Activated T-cell treated with anti-CD3 and anti-CD28 coated beads, Interleukin-2, amount 50 U/mL, for 72 hours (primary cell): ENCODE results near the gene BABAM2. TPM values are rescaled to one million over a fixed set of nuclear protein-coding genes. Genes with fewer than 3 reads are reported as not detected.
"Not testable (repeated sequence)": the region's sequence is repeated elsewhere in the genome, so short reads cannot be mapped to it uniquely, and the experiment has no call there.

Source experiments
- ATAC-seq, 2 donors: fragments of 150-1000 bp; cut with Tn5 transposase; replicated peaks in 1 of 2; 2 replicates each; pipeline ENCODE4 v1.10.0; 2021; ENCODE audit warnings: moderate library complexity in 2 of 2, mild to moderate bottlenecking in 1 of 2
- DNase-seq, 2 donors: peaks; one replicate each; pipeline ENCODE4 v3.0.0; 2021 to 2022; ENCODE audit warnings: mixed read lengths in 1 of 2
- H3K27ac Mint-ChIP-seq: one replicate; pipeline ENCODE4 v1.8.0; 2022; ENCODE audit warnings: mild to moderate bottlenecking, moderate library complexity, mixed read lengths
- H3K27me3 Mint-ChIP-seq: one replicate; pipeline ENCODE4 v1.8.0; 2022; ENCODE audit warnings: low read depth, mixed read lengths
- H3K36me3 Mint-ChIP-seq, 2 donors: one replicate each; pipeline ENCODE4 v1.8.0; 2022; ENCODE audit warnings: mixed read lengths in 2 of 2, mild to moderate bottlenecking in 1 of 2; ENCODE audit not compliant: insufficient read depth in 2 of 2
- H3K4me1 Mint-ChIP-seq: one replicate; pipeline ENCODE4 v1.8.0; 2022; ENCODE audit warnings: low read depth, mixed read lengths
- H3K4me3 Mint-ChIP-seq, 2 donors: one replicate each; pipeline ENCODE4 v1.8.0; 2022; ENCODE audit warnings: mild to moderate bottlenecking in 2 of 2, mixed read lengths in 2 of 2, moderate library complexity in 2 of 2
- H3K9me3 Mint-ChIP-seq, 2 donors: one replicate each; pipeline ENCODE4 v1.8.0; 2022; ENCODE audit warnings: mixed read lengths in 2 of 2
- total RNA-seq, 2 donors: library from RNA; stranded (reverse); gene quantifications; one replicate each; pipeline ENCODE4 v1.2.3, GENCODE V29; 2022

Gene BABAM2
- total RNA-seq, 2 donors from 2014 or later = 96.6 to 97.2 TPM

DNA sequence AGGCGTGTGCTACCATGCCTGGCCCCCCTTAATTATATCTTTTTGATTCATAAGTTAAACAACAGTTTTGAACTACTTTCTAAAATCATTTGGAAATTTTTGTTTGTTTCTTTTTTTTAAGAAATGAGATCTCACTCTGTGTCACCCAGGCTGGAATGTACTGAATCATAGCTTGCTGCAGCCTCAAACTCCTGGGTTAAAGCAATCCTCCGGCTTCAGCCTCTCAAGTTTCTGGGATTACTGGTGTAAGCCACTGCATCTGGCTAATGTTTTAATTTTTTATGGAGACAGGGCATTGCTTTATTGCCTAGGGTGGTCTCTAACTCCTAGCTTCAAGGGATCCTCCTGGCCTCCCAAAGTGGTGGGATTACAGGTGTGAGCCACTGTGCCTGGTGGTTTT is 71.5 kb downstream of the BABAM2 start:
- Mint-ChIP-seq H3K4me1 (peaks cover 85% of the 10 kb centered on the region), H3K4me3 (peak overlapping the region in 1 of 2 donors; percentile 46), H3K36me3 (peaks cover 10 to 12% of the 10 kb centered on the region in 2 donors), H3K27me3 (no peaks in the 10 kb centered on the region), H3K9me3 (peaks cover 2 to 10% of the 10 kb centered on the region in 2 donors), H3K27ac (peak overlapping the region; percentile 61)
- ATAC-seq (no peak), DNase-seq (no peak)

DNA sequence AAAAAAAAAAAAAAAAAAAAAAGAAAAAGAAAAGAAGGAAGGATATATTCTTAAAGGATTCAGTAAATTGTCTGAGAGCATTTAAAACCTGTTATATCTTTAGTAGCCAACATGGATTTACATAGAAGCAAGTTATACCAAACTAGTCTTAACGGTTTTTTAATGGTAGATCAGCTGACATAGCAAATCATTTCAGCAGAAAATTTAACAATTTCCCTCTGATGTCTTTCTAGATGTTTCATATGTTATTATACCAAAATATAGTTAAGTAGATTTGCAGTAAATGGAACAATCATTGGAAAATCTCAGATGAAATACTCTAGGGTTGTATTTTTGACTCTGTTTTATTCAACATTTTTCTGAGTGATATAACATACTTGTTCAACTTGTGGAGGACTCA is 72.9 kb downstream of the BABAM2 start:
- peaks cover 17 to 21% of the 10 kb centered on the region in 2 donors for H3K36me3 Mint-ChIP-seq

DNA sequence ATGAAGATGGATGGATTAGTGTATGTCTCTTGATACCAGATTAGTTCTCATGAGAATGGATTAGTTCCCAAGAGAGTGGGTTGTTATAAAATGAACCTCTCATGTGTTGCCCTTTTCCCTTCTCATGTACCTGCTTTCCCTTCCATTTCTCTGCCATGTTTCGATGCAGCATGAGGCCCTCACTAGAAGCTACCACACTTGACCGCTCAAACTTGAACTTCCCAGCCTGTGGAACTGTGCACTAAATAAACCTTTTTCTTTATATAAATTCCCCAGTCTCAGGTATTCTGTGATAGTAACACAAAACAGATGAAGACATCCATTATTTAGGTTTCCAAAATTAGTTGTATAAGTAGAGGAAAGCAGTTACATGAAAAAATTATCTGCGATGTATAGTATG is 73.5 kb downstream of the BABAM2 start:
- Mint-ChIP-seq H3K27ac (no peak overlapping the region), H3K4me1 (peaks cover 72% of the 10 kb centered on the region), H3K9me3 (peaks cover 8 to 15% of the 10 kb centered on the region in 2 donors), H3K27me3 (no peaks in the 10 kb centered on the region), H3K4me3 (no peak overlapping the region), H3K36me3 (peaks cover 22 to 26% of the 10 kb centered on the region in 2 donors)
- ATAC-seq = no peak
- DNase-seq = no peak

More for the DNA sequence above, 72.9 kb downstream of the BABAM2 start:
- H3K4me1 Mint-ChIP-seq = peaks cover 78% of the 10 kb centered on the region
- no peak overlapping the region for H3K4me3 Mint-ChIP-seq
- no peak for ATAC-seq
- no peak overlapping the region for H3K27ac Mint-ChIP-seq
- no peak for DNase-seq
- H3K27me3 Mint-ChIP-seq = no peaks in the 10 kb centered on the region
- peaks cover 6 to 11% of the 10 kb centered on the region in 2 donors for H3K9me3 Mint-ChIP-seq

DNA sequence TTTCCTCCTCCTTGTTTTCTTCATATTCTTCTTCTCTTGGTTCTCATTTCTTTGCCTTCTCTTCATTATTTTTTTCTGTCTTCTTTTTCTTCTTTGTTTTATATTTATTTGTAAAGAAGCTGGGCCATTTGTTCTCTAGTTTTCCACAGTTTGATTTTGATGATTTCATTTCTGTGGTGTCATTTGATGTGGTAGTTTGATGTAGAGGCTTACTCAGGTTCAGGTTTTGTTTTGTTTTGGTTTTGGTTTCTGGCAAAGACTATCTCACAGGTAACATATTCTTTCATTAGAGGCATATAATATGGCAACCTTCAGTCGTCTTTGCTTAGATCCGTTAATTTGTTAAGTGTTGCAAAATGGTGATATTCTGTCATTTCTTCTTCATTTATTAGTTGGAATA is 75.3 kb downstream of the BABAM2 start:
- H3K36me3 Mint-ChIP-seq = peaks cover 25 to 30% of the 10 kb centered on the region in 2 donors
- peak overlapping the region; percentile 18 to 72 for H3K4me3 Mint-ChIP-seq
- DNase-seq (no peak), ATAC-seq (peak; percentile 87 to 95)
- peaks cover 10 to 17% of the 10 kb centered on the region in 2 donors for H3K9me3 Mint-ChIP-seq
- H3K27ac Mint-ChIP-seq = peak overlapping the region; percentile 92
- no peaks in the 10 kb centered on the region for H3K27me3 Mint-ChIP-seq
- H3K4me1 Mint-ChIP-seq = peaks cover 62% of the 10 kb centered on the region

DNA sequence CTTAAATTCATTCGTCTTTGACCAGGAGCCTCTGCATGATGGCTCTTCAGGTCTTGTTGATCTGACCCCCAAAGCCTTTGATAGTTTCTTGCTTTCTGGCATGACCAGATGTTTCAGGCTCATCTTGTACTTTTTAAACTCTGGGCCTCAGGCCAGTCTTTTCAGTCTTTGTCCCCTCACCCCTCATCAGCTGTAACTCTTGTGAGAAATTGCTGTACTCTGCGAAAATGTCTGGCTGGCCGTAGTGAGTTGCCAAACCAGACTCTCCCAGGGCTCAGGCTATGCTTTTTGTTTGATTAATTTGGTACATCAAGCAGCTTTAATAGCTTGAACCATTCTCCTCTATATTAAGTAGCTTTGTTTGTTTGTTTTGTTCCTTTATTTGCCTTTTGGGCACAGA is 75.9 kb downstream of the BABAM2 start:
- DNase-seq (no peak), ATAC-seq (no peak)
- Mint-ChIP-seq H3K4me1 (peaks cover 62% of the 10 kb centered on the region), H3K9me3 (peaks cover 10 to 17% of the 10 kb centered on the region in 2 donors), H3K27me3 (no peaks in the 10 kb centered on the region), H3K4me3 (peak overlapping the region; percentile 18 to 72), H3K27ac (peak overlapping the region; percentile 93), H3K36me3 (peaks cover 25 to 31% of the 10 kb centered on the region in 2 donors)

DNA sequence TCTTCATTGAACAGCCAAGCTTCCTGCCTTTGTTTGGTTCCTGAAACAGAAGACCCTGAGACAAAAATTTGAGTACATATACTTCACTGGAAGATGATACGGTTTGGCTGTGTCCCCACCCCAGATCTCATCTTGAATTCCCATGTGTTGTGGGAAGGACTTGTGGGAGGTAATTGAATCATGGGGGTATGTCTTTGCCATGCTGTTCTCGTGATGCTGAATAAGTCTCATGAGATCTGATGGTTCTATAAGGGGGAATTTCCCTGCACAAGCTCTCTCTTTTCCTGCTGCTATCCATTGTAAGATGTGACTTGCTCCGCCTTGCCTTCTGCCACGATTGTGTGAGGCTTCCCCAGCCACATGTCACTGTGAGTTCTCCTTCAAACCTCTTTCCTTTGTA is 76.5 kb downstream of the BABAM2 start:
- H3K4me1 Mint-ChIP-seq = peaks cover 58% of the 10 kb centered on the region
- no peaks in the 10 kb centered on the region for H3K27me3 Mint-ChIP-seq
- ATAC-seq (no peak), DNase-seq (no peak)
- peak overlapping the region; percentile 0 to 72 for H3K4me3 Mint-ChIP-seq
- peaks cover 25 to 31% of the 10 kb centered on the region in 2 donors for H3K36me3 Mint-ChIP-seq
- H3K9me3 Mint-ChIP-seq = peaks cover 10 to 17% of the 10 kb centered on the region in 2 donors
- H3K27ac Mint-ChIP-seq = peak overlapping the region; percentile 93

DNA sequence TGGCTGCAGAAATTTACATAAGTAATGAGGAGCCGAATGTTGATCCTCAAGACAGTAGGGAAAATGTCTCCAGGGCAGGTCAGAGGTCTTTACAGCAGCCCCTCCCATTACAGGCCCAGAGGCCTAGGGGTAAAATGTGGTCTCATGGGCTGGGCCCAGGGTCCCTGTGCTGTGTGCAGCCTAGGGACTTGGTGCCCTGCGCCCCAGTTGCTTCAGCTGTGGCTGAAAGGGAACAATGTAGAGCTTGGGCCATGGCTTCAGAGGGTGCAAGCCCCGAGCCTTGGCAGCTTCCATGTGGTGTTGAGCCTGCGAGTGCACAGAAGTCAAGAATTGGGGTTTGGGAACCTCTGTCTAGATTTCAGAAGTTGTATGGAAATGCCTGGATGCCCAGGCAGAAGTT is 77.5 kb downstream of the BABAM2 start:
- ATAC-seq, H3K4me3 Mint-ChIP-seq, DNase-seq, H3K27ac Mint-ChIP-seq, H3K27me3 Mint-ChIP-seq: not testable (repeated sequence)
- Mint-ChIP-seq H3K4me1 (peaks cover 53% of the 10 kb centered on the region), H3K36me3 (peaks cover 23 to 29% of the 10 kb centered on the region in 2 donors), H3K9me3 (peaks cover 10 to 17% of the 10 kb centered on the region in 2 donors)

DNA sequence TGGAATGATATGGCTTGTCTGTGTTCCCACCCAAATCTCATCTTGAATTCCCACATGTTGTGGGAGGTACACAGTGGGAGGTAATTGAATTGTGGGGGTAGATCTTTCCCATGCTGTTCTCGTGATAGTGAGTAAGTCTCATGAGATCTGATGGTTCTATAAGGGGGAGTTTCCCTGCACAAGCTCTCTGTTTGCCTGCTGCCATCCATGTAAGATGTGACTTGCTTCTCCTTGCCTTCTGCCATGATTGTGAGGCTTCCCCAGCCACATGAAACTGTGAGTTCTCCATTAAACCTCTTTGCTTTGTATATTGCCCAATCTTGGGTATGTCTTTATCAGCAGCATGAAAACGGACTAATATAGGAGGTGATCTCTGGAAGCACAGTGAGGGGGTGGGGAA is 78.4 kb downstream of the BABAM2 start:
- H3K27ac Mint-ChIP-seq, ATAC-seq, DNase-seq, H3K27me3 Mint-ChIP-seq, H3K4me3 Mint-ChIP-seq: not testable (repeated sequence)
- peaks cover 21 to 25% of the 10 kb centered on the region in 2 donors for H3K36me3 Mint-ChIP-seq
- peaks cover 60% of the 10 kb centered on the region for H3K4me1 Mint-ChIP-seq
- H3K9me3 Mint-ChIP-seq = peaks cover 10 to 15% of the 10 kb centered on the region in 2 donors

DNA sequence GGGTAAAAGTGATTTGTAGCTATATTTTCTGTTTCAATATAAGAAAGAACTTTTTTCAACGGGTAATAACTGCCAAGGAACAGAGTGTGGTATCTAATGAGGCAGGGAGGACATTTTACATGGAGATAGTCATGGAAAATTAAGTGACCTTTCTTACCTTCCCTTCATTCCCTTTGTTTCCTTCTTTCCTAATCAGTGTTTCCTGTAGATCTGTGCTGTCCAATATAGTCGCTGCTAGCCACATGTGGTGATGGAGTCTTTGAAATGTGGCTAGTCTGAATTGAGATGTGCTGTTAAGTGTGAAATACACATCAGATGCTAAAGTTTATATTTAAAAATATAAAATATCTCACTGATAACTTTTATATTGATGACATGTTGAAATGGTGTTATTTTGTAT is 81.8 kb downstream of the BABAM2 start:
- Mint-ChIP-seq H3K4me1 (peaks cover 51% of the 10 kb centered on the region), H3K4me3 (no peak overlapping the region), H3K36me3 (peaks cover 14 to 18% of the 10 kb centered on the region in 2 donors), H3K9me3 (peaks cover 7 to 10% of the 10 kb centered on the region in 2 donors), H3K27me3 (no peaks in the 10 kb centered on the region), H3K27ac (no peak overlapping the region)
- no peak for DNase-seq
- ATAC-seq = no peak

DNA sequence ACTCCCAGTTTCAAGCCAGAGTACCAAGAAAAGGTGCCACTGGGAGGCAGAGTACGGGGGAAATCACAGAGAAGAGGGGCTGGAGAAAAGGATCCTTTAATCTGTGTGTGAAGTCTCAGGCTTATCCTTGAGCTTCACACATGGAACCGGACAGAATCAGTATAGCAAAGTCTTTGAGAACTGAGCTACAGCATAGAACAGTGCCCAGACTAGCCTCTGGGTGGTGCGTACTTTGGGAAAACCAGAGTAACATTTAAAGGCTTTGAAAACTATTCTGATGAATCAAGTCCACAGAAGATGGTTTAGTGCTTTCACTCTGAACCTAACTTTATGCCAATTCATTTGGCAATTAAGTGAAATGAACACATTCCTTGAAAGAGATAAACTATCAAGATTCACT is 83.1 kb downstream of the BABAM2 start:
- Mint-ChIP-seq H3K4me1 (peaks cover 60% of the 10 kb centered on the region), H3K27me3 (no peaks in the 10 kb centered on the region), H3K36me3 (peaks cover 10 to 11% of the 10 kb centered on the region in 2 donors), H3K4me3 (no peak overlapping the region), H3K9me3 (peaks cover 6 to 7% of the 10 kb centered on the region in 2 donors), H3K27ac (no peak overlapping the region)
- no peak for ATAC-seq
- no peak for DNase-seq

DNA sequence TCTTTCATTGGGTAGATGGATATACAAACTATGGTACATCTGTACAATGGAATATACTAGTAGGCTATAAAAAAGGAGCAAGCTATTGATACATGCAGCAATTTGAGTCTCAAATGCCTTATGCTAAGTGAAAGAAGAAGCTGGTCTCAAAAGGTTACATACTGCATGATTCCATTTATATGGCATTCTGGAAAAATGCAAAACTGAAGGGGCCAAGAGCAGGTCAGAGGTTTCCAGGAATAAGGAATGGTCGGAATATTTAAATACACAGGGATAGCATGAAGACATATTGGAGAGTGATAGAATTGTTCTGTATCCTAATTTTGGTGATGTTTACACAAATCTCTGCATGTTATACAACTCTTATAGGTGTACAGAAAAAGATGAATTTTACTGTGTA is 85.8 kb downstream of the BABAM2 start:
- peak overlapping the region; percentile 40 for H3K27ac Mint-ChIP-seq
- H3K27me3 Mint-ChIP-seq = no peaks in the 10 kb centered on the region
- no peak for ATAC-seq
- peaks cover 7 to 10% of the 10 kb centered on the region in 2 donors for H3K36me3 Mint-ChIP-seq
- peaks cover 2 to 3% of the 10 kb centered on the region in 2 donors for H3K9me3 Mint-ChIP-seq
- H3K4me1 Mint-ChIP-seq = peaks cover 65% of the 10 kb centered on the region
- peak overlapping the region in 1 of 2 donors; percentile 27 for H3K4me3 Mint-ChIP-seq
- no peak for DNase-seq

DNA sequence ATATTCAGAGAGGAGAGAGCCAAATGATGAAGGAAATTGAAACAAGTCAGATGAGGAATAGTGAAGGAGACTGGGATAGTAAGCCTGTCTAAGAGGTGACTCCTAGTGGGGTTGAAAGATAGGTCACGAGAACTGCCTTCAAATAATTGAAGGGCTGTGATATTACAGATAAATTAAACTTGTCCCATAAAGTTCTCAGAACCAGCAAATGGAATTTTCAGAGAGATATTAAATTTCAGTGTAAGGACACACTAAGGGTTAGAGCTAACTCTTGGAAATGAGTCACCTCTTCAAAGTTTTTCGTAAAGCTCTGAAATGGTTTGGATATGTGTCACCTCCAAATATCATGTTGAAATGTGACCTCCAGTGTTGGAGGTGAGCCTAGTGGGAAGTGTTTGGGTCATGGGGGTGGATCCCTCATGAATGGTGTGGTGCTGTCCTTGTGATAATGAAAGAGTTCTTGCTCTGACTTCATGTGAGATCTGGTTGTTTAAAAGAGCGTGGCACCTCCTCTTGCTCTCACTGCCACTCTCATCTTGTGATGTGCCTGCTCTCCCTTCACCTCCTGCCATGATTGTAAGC is 87.3 kb downstream of the BABAM2 start:
- H3K9me3 Mint-ChIP-seq = peaks cover 2 to 3% of the 10 kb centered on the region in 2 donors
- H3K27me3 Mint-ChIP-seq = no peaks in the 10 kb centered on the region
- H3K4me1 Mint-ChIP-seq = peaks cover 63% of the 10 kb centered on the region
- ATAC-seq (peak; percentile 89 to 92), DNase-seq (peak; percentile 61 to 67)
- peak overlapping the region; percentile 94 for H3K27ac Mint-ChIP-seq
- peaks cover 8 to 11% of the 10 kb centered on the region in 2 donors for H3K36me3 Mint-ChIP-seq
- H3K4me3 Mint-ChIP-seq = peak overlapping the region; percentile 34 to 56

DNA sequence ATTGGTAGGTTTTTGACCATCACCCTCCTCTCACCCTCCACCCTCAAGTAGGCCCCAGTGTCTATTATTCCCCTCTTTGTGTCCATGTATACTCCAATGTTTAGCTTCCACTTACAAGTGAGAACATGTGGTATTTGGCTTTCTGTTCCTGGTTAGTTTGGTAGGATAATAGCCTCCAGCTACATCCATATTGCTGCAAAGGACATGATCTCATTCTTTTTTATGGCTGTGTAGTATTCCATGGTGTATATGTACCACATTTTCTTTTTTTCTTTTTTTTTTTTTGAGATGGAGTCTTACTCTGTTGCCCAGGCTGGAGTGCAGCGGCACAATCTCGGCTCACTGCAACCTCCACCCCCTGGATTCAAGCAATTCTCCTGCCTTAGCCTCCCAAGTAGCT is 88.2 kb downstream of the BABAM2 start:
- not testable (repeated sequence) for H3K27me3 Mint-ChIP-seq, DNase-seq, ATAC-seq, H3K9me3 Mint-ChIP-seq
- Mint-ChIP-seq H3K4me1 (peaks cover 54% of the 10 kb centered on the region), H3K36me3 (peaks cover 9 to 19% of the 10 kb centered on the region in 2 donors), H3K4me3 (peak overlapping the region; percentile 29 to 56), H3K27ac (peak overlapping the region; percentile 85)

DNA sequence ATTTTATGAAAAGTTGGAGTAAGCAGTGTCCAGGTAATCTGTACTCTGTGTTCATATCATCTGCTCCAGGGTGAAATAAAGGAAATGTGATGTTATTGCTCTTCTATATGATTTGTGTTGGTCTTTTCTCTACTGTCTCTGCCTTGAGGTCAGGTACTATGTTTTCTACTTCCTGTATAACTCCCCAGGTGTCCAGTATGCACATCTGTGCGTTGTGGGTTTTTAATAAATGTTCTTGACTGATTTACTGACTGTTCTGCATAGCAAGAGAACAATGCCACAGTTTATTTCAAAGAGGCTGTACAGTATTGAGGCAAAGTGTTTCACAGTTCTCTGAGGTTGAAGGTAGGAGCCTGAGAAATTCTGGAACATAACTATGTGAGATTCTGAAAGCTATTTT is 89.7 kb downstream of the BABAM2 start:
- peaks cover 3 to 4% of the 10 kb centered on the region in 2 donors for H3K9me3 Mint-ChIP-seq
- H3K4me1 Mint-ChIP-seq = peaks cover 53% of the 10 kb centered on the region
- peak overlapping the region; percentile 52 to 56 for H3K4me3 Mint-ChIP-seq
- DNase-seq (no peak), ATAC-seq (no peak)
- no peaks in the 10 kb centered on the region for H3K27me3 Mint-ChIP-seq
- H3K27ac Mint-ChIP-seq = no peak overlapping the region
- H3K36me3 Mint-ChIP-seq = peaks cover 13 to 20% of the 10 kb centered on the region in 2 donors
